ENCODE results near the gene DCUN1D1. TPM values are rescaled to one million over a fixed set of nuclear protein-coding genes. Genes with fewer than 3 reads are reported as not detected.

DCUN1D1 gene
- total and polyA plus RNA-seq, 2 of the 13 experiments (the other 11 are each of a cell fraction or from before 2014, with no cell fraction given) = 10.5 to 39.7 TPM

DNA sequence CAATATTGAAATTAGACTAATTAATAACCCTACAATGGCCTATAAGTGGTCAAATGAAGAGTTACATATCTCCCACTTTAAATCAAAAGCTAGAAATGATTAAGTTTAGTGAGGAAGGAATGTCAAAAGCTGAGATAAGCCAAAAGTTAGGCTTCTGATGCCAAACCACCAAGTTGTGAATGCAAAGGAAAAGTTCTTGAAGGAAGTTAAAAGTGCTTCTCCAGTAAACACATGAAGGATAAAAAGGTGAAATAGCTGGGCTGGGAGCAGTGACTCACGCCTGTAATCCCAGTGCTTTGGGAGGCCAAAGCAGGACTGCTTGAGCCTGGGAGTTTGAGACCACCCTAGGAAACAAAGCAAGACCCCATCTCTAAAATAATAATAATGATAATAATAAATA is 46.9 kb upstream of the DCUN1D1 start:
- FAIRE-seq (no peak), DNase-seq (ENCODE audit: low spot score) (no peak), ATAC-seq (no peak)
- Histone ChIP-seq H3K4me2 (ENCODE audit: low read depth, low read length) (no peak overlapping the region), H3K4me1 (ENCODE audit: insufficient read depth, low read length) (peaks cover 12% of the 10 kb centered on the region), H3K79me2 (ENCODE audit: insufficient read depth, low read length) (no peaks in the 10 kb centered on the region), H3K4me3 (replicated peaks in 1 of 3; ENCODE audit: insufficient read depth in 1 of 3, low read depth in 2 of 3, low read length in 3 of 3) (no peak overlapping the region), H3K36me3 (replicated peaks in 1 of 2; ENCODE audit: control insufficient read depth in 1 of 2, insufficient read depth in 2 of 2, low read length in 2 of 2) (peaks cover 5 to 11% of the 10 kb centered on the region in 2 experiments; a peak in 4 of 5 replicates), H3K27ac (ENCODE audit: extremely low read length, insufficient read depth, low read length) (no peak overlapping the region), H3K9me3 (ENCODE audit: low read length) (no peaks in the 10 kb centered on the region), H3K27me3 (ENCODE audit: control insufficient read depth in 1 of 2, insufficient read depth in 2 of 2, low read length in 2 of 2) (no peaks in the 10 kb centered on the region), H4K20me1 (ENCODE audit: insufficient read depth, low read length) (no peaks in the 10 kb centered on the region), H3K9ac (ENCODE audit: insufficient read depth, low read depth, low read length) (no peak overlapping the region), H2AFZ (ENCODE audit: low read length) (no peak overlapping the region)
- TF ChIP-seq GATA4 (IDR thresholded peaks at IDR 0.05; ENCODE audit: borderline replicate concordance, low read depth) = no peak
- no peak for TF ChIP-seq FOXK2 (IDR thresholded peaks at IDR 0.05)
- TF ChIP-seq, protein P1, sequence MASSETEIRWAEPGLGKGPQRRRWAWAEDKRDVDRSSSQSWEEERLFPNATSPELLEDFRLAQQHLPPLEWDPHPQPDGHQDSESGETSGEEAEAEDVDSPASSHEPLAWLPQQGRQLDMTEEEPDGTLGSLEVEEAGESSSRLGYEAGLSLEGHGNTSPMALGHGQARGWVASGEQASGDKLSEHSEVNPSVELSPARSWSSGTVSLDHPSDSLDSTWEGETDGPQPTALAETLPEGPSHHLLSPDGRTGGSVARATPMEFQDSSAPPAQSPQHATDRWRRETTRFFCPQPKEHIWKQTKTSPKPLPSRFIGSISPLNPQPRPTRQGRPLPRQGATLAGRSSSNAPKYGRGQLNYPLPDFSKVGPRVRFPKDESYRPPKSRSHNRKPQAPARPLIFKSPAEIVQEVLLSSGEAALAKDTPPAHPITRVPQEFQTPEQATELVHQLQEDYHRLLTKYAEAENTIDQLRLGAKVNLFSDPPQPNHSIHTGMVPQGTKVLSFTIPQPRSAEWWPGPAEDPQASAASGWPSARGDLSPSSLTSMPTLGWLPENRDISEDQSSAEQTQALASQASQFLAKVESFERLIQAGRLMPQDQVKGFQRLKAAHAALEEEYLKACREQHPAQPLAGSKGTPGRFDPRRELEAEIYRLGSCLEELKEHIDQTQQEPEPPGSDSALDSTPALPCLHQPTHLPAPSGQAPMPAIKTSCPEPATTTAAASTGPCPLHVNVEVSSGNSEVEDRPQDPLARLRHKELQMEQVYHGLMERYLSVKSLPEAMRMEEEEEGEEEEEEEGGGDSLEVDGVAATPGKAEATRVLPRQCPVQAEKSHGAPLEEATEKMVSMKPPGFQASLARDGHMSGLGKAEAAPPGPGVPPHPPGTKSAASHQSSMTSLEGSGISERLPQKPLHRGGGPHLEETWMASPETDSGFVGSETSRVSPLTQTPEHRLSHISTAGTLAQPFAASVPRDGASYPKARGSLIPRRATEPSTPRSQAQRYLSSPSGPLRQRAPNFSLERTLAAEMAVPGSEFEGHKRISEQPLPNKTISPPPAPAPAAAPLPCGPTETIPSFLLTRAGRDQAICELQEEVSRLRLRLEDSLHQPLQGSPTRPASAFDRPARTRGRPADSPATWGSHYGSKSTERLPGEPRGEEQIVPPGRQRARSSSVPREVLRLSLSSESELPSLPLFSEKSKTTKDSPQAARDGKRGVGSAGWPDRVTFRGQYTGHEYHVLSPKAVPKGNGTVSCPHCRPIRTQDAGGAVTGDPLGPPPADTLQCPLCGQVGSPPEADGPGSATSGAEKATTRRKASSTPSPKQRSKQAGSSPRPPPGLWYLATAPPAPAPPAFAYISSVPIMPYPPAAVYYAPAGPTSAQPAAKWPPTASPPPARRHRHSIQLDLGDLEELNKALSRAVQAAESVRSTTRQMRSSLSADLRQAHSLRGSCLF (CRISPR knock-in tag; IDR thresholded peaks at IDR 0.05; ENCODE audit: borderline replicate concordance) = no peak
- no peak for TF ChIP-seq GZF1 (CRISPR knock-in tag; IDR thresholded peaks at IDR 0.05)
- no peak for TF ChIP-seq JUND (CRISPR knock-in tag; IDR thresholded peaks at IDR 0.05)
- no peak for TF ChIP-seq ZNF792 (CRISPR knock-in tag; IDR thresholded peaks at IDR 0.05)
- no peak for TF ChIP-seq AKAP8 (CRISPR knock-in tag; IDR thresholded peaks at IDR 0.05)
- TF ChIP-seq ZNF724P (CRISPR knock-in tag; IDR thresholded peaks at IDR 0.05; ENCODE audit: borderline replicate concordance) = no peak
- no peak for TF ChIP-seq CENPT (CRISPR knock-in tag; IDR thresholded peaks at IDR 0.05; ENCODE audit: low read depth)
- TF ChIP-seq, protein P2, sequence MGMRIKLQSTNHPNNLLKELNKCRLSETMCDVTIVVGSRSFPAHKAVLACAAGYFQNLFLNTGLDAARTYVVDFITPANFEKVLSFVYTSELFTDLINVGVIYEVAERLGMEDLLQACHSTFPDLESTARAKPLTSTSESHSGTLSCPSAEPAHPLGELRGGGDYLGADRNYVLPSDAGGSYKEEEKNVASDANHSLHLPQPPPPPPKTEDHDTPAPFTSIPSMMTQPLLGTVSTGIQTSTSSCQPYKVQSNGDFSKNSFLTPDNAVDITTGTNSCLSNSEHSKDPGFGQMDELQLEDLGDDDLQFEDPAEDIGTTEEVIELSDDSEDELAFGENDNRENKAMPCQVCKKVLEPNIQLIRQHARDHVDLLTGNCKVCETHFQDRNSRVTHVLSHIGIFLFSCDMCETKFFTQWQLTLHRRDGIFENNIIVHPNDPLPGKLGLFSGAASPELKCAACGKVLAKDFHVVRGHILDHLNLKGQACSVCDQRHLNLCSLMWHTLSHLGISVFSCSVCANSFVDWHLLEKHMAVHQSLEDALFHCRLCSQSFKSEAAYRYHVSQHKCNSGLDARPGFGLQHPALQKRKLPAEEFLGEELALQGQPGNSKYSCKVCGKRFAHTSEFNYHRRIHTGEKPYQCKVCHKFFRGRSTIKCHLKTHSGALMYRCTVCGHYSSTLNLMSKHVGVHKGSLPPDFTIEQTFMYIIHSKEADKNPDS (CRISPR knock-in tag; IDR thresholded peaks at IDR 0.05) = no peak
- TF ChIP-seq, protein P3, sequence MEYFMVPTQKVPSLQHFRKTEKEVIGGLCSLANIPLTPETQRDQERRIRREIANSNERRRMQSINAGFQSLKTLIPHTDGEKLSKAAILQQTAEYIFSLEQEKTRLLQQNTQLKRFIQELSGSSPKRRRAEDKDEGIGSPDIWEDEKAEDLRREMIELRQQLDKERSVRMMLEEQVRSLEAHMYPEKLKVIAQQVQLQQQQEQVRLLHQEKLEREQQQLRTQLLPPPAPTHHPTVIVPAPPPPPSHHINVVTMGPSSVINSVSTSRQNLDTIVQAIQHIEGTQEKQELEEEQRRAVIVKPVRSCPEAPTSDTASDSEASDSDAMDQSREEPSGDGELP (IDR thresholded peaks at IDR 0.05; ENCODE audit: borderline replicate concordance, low read depth) = no peak
- no peak for TF ChIP-seq ZNF562 (CRISPR knock-in tag; IDR thresholded peaks at IDR 0.05; ENCODE audit: borderline replicate concordance)
- no peak for TF ChIP-seq ZNF251 (CRISPR knock-in tag; IDR thresholded peaks at IDR 0.05)
- TF ChIP-seq ZNF33B (CRISPR knock-in tag; IDR thresholded peaks at IDR 0.05) = no peak
- TF ChIP-seq ARHGAP35 (CRISPR knock-in tag; IDR thresholded peaks at IDR 0.05; ENCODE audit: borderline replicate concordance) = no peak
- TF ChIP-seq CHCHD3 (CRISPR knock-in tag; IDR thresholded peaks at IDR 0.05) = no peak
- TF ChIP-seq PHF20 (CRISPR knock-in tag; IDR thresholded peaks at IDR 0.05) = no peak
- no peak for TF ChIP-seq GABPB1 (CRISPR knock-in tag; IDR thresholded peaks at IDR 0.05)
- in situ Hi-C loops (cut with HindIII; ENCODE audit: extremely low pct_ligation_motif_present, low pct_unique_long_range_greater_than_20kb) (no loop called here), intact Hi-C loops (cut with micrococcal nuclease; ENCODE audit: unreplicated experiment) (no loop called here)
- CTCF ChIA-PET (ENCODE audit: low intra/inter-chr PET ratio, low total read pairs) = no interaction called here
- POLR2A ChIA-PET = no interaction called here
- BruUV-seq (replicated peaks) = no TSS peak
- WGBS (ENCODE audit: low lambda C conversion rate) = 90% methylated on average over 1 of the region's 1 CpG
